NCI-H128 (cell line): ENCODE data around the gene CLEC6A.
"Not testable (repeated sequence)": the region's sequence is repeated elsewhere in the genome, so short reads cannot be mapped to it uniquely, and the experiment has no call there.

Experiments used
- DNase-seq: peaks from one replicate; lab custom pipeline; 2025; ENCODE audit not compliant: unreplicated experiment; lab: John Stamatoyannopoulos, UW

The CLEC6A gene

DNA sequence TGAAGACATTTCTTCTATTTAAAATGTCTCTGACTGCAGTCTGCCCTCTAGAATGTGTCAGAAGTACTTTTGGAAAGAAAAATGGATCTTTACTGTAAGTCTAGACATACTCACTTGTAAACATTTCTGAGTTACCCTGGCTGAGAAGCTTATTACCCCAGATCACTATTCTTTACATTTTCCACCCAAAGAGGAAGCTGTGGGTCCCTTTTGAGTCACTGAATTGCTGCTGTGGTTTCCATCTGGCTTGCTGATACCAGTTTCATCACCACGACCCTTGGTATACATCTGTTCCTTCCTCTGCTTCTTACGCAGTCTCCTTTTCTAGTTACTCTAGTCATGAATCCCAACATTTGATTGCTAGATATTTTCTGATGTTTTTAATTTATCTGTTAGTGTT lies 37.3 kb downstream of the CLEC6A start:
- DNase-seq = no peak

DNA sequence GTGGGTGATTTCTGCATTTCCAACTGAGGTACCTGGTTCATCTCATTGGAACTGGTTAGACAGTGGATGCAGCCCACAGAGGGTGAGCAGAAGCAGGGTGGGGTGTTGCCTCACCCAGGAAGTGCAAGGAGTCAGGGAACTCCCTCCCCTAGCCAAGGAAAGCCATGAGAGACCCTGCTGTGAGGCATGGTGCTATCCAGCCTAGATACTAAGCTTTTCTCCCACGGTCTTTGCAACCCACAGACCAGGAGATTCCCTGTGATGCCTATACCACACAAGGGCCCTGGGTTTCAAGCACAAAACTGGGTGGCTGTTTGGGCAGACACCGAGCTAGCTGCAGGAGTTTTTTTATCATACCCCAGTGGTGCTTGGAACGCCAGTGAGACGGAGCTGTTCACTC lies 39.9 kb downstream of the CLEC6A start:
- not testable (repeated sequence) for DNase-seq

DNA sequence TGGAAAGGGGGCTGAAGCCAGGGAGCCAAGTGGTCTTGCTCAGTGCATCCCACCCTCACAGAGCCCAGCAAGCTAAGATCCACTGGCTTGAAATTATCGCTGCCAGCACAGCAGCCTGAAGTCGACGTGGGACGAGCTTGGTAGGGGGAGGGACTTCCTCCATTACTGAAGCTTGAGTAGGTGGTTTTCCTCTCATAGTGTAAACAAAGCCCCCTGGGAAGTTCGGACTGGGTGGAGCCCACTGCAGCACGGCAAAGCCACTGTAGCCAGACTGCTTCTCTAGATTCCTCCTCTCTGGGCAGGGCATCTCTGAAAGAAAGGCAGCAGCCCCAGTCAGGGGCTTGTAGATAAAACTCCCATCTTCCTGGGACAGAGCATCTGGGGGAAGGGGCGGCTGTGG lies 40.3 kb downstream of the CLEC6A start:
- DNase-seq = not testable (repeated sequence)

DNA sequence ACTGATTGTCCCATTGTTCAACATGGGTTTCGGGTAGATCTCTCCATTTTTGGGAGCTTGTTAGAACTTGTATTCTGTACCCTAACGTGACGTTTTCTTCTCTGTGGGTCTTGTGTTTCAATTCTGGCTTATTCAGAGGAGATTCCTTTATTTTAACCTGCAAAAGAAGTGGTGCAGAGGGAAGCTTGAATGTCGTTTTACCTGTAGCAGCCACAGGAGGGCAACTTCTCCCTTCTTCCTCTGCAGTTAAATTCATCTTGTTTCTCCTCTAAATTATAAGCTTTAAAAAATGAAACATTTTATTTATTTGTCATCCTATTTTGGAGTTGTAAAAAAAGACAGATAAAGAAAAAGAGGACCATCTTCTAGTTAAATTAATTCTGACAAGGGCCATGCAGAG lies 43.9 kb downstream of the CLEC6A start:
- DNase-seq = no peak

DNA sequence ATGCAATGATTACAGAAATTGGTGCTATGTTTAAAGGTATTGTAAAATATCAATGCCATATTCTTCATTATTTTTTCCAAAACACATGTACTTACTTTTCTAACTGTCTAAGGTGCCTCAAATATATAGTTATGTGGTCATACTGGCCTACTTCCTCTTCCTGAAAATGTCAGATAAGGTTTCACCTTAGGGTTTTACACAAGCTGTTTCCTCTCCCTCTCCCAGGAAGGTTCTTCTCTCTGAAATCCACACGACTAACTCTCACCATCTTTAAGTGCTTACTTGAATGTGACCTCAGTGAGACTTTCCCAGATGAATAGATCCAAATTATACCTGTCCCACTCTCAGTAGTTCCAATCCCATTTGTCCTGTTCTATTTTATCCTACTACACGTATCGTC lies 46.0 kb downstream of the CLEC6A start:
- DNase-seq = no peak

DNA sequence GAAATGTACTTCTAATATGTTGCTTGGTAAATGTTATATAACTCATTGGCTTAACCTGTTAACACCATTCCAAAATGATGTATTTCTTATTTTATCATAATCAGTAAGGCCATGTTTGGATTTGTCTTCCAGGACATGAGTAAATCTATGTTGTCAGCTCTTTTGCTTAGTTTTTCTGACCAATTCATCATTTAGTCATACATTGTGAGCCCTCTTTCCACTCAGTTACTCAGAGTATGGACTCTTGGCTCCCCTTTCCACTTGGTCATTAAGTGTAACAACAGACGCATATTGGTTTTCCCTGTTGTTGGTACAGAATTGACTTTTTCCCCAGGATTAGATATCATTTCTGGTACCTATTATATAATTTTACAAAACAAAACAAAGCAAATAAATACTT lies 48.6 kb downstream of the CLEC6A start:
- DNase-seq = no peak

DNA sequence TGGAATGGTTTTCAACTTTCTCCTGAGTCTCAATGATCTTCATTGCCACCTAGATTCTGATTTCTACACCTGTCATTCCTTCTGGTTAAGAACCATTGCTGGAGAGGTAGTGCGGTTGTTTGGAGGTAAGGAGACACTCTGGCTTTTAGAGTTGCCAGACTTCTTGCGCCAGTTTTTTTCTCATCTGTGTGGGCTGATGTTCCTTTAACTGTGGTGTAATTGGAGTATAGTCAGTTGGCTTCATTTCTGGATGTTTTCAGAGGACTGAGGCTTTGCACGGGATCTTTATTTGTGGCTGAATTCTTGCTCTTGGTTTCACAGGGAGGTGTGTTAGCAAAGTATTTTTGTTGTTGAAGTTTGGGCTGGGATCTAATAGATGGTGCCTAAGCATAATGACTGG lies 51.8 kb downstream of the CLEC6A start:
- no peak for DNase-seq

DNA sequence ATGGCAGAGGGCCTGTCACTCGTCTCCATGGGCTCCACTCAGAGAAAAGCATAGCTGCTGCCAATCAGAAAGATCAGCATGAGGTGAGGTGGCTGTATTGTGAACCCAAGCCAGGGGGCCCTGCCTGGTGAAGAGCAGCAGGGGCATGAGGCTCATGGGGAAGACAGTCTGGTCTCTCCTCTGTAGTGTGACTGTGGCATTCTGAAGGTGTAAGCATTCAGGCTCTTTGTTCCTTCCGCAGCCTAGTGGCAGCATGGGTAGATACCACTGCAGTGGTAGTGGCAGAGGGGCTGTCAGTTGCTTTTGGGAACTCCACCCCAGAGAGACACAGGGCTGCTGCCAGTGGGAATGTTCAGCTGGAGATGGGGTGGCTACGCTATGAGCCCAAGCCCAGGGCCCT lies 52.5 kb downstream of the CLEC6A start:
- DNase-seq = no peak

DNA sequence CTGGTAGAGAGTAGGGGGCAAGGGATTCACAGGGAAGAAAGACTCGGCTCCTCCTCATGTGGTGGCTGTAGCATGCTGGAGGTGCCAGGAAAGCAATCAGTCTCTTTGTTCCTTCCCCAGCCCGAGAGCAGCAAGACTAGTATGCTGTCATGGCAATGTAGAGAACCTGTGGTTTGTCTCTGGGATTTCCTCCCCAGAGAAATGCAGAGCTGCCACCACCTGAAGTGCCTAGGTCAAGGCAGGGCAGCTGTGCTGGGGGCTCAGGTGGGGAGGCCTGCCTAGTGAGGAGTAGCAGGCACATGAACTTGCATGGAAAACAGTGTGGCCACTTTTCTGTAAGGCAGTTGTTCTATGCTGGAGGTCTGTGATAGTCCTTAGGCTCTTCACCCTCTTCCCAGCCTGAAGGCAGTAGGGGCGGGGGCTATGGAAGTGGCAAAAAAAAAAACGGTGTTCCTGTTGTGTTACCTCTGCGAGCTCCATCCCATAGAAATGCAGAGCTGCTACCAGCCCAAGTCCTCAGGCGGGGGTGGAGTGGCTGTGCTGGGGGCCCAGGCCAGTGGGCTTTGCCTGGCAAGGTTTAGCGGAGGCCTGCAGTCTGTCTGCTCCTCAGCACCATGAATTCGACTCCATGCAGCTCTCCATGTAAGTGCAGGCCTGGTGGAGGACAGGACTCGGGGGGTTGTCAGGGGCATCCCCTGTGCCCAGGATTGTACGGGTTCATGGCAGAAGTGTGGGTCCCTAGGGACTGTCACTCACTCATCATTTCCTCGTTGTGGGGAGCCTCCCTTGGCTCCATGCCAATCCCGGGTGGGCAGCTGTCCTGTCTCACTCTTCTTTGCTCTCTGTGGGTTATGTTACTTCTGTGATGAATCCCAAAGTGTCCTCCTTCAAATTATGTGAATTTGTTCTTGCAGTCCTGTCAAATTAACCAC lies 53.4 kb downstream of the CLEC6A start:
- no peak for DNase-seq

DNA sequence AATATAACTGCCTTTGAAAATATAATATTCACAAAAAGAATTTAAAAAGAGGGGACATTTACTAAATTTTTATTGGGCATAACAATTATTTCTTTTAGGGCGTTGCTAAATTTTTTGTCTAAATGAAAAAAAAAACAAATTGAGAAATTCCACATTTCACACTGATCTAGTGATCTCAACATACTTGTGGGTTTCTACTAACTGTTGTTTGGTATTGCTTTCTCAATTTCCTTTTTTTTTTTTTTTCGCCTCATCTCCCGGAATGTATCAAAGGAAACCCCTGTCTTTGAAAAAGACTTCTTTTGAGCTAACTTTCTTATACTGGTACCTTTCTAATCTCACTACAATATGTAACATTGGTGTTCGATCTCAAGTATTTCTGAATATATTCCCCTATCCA lies 57.5 kb downstream of the CLEC6A start, which contains the start of gene CLEC4D:
Gene CLEC4D (plus strand): TSS at position 248 of the 400 bp plus-strand sequence. CDS start 230 bp downstream, outside the sequence.
- no peak for DNase-seq

DNA sequence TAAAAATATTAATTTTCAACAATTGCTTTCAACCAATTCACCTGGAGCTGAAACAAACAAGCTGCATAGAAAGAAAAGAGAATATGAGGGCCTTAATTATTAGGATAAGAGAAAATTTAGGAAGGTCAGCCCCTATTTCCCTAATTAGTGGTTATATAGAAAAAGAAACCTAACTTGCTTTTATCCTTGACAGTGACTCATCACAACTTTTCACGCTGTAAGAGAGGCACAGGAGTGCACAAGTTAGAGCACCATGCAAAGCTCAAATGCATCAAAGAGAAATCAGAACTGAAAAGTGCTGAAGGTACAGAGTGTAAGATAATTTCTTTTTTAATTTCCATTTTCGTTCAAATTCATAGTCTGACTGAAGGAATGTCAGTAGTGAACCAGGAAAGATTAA lies 62.2 kb downstream of the CLEC6A start:
- DNase-seq = no peak

DNA sequence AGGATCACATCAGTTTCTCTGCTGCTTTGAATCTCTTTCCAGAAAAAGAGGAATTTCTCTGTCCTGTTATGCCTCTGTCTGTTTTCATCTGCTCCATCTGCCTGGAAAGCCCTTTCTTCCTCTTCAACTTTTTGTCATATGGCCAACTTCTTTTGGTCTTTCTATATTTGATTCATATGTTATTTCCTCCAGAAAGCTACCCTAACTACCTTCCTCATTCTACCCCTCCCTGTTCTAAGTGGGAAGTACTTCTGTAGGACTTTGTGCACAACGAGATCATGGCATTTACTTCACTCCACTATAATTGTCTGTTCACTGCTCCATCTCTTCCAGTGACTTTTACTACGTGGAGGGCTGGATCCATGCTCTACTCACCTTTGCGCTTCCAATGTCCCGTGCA lies 63.4 kb downstream of the CLEC6A start:
- DNase-seq = no peak

DNA sequence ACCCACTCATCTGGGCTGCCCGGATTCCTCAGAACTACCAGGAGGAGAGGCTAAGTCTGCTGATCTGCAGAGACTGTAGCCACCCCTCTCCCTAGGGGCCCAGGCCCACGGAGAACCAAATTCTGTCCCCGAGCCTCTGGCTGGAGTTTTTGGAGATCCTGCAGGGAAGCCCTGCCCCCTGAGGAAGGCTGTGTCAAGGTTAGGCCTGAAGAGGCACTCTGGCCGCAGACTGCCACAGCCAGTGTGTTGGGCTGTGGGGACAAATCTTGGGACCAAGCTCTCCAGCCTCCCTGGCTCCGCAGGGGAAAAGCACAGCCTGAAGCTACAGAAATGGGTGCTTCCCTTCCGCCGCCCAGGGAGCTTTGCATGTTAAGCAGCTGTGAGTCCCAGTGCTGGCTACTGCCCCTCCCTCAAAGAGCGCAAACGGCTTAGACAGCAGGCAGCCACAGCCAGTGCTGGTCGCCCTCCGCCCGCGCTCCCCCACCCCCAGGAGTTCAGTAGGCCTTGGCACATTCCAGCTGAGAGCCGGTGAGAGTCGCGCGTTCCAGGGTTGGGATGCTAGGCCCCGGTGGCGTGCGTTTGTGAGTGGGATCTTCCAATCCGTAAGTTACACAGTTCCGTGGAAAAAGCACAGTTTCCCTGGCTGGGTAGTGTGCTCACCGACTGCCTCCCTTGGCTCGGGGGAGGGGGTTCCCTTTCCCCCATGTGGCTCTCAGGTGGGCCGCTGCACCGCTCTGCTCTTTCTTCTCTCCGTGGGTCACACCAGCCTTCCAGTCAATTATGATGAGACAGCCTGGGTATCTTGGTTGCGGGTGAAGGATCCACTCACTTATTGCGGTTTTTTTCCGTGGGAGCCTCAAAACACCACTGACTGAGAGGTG lies 71.7 kb downstream of the CLEC6A start:
- DNase-seq = no peak
